ENCODE results near the gene APMAP. TPM values are rescaled to one million over a fixed set of nuclear protein-coding genes. Genes with fewer than 3 reads are reported as not detected.

The APMAP gene
- total and polyA plus RNA-seq, 2 of the 13 experiments (the other 11 are each of a cell fraction or from before 2014, with no cell fraction given): 168 to 214 TPM

DNA sequence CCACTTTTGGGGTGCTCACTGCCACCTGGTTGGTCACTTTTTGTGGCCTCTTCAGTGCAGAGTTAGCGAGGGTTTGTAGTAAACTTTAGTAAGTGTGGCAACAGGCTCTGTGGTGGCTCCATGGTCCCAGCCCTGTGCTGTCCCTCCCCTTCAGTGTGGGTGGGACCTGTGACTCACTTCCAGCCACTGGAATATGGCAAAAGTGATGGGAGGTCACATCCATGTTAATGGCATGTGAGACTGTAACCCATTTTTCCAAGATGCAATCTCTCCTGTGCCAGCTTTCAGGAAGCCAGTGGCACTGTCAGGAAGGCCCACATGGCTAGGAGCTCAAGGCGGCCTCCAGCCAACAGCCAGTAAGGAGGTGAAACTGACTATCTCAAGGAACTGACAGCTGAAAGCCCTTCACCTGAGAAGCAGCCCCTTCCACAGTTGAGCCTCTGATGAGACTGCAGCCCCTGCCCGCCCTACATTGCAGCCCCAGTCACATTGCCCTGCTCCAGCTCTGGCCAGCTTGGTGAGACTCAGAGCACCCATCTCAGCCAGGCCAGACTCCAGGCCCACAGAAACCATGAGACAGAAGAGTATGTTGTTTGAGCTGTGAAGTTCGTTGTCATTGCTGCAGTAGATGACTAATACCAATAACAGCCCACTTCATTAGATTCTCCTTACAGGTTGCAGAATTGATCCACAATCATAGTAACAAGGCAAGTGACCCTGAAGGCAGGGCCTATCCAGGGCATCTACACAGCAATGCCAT is 56.6 kb downstream of the APMAP start (continued):
- TF ChIP-seq, protein P1, sequence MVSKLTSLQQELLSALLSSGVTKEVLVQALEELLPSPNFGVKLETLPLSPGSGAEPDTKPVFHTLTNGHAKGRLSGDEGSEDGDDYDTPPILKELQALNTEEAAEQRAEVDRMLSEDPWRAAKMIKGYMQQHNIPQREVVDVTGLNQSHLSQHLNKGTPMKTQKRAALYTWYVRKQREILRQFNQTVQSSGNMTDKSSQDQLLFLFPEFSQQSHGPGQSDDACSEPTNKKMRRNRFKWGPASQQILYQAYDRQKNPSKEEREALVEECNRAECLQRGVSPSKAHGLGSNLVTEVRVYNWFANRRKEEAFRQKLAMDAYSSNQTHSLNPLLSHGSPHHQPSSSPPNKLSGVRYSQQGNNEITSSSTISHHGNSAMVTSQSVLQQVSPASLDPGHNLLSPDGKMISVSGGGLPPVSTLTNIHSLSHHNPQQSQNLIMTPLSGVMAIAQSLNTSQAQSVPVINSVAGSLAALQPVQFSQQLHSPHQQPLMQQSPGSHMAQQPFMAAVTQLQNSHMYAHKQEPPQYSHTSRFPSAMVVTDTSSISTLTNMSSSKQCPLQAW (CRISPR knock-in tag; IDR thresholded peaks at IDR 0.05): no peak
- TF ChIP-seq TAF1 (CRISPR knock-in tag; IDR thresholded peaks at IDR 0.05): no peak
- no peak for TF ChIP-seq ATRX (CRISPR knock-in tag; IDR thresholded peaks at IDR 0.05; ENCODE audit: borderline replicate concordance)
- TF ChIP-seq ZNF550 (CRISPR knock-in tag; IDR thresholded peaks at IDR 0.05; ENCODE audit: borderline replicate concordance): no peak
- TF ChIP-seq ZNF512 (CRISPR knock-in tag; IDR thresholded peaks at IDR 0.05): no peak
- TF ChIP-seq HOXD1 (CRISPR knock-in tag; IDR thresholded peaks at IDR 0.05): no peak
- TF ChIP-seq ZMAT5 (CRISPR knock-in tag; IDR thresholded peaks at IDR 0.05; ENCODE audit: borderline replicate concordance, low read depth): no peak

DNA sequence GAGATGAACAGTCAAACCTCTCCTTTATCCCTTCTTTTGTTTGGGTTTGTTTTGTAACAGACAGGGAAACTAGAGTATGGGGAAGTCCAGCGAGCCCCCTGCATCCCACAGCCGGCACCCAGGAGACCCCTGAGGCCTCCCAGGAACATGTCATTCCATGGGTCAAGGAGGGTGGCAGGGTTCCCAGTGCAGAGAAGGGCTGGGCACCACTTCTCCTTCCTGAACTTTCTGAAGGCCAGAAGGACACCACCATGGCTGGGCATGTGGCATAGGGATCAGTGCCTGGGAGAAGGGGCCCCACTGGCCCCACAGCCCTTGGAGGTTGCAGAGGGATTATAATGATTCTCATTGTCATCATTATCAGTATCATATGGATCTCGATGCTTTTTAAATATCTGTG is 57.4 kb downstream of the APMAP start:
- H2AFZ ChIP-seq (ENCODE audit: low read length): no peak overlapping the region
- DNase-seq (ENCODE audit: low spot score) (no peak), ATAC-seq (no peak), FAIRE-seq (no peak)
- H3K4me2 ChIP-seq (ENCODE audit: low read depth, low read length): no peak overlapping the region
- 0 out of 2 replicates have a peak, but pooled peaks cover 8% of the 10 kb centered on the region for H3K9me3 ChIP-seq (ENCODE audit: low read length)
- no TSS peak for BruUV-seq (replicated peaks)
- no peaks in the 10 kb centered on the region for H3K4me1 ChIP-seq (ENCODE audit: insufficient read depth, low read length)
- H3K27me3 ChIP-seq (ENCODE audit: control insufficient read depth in 1 of 2, insufficient read depth in 2 of 2, low read length in 2 of 2): peaks cover 0 to 2% of the 10 kb centered on the region in 2 experiments; a peak in 1 of 5 replicates
- ChIA-PET CTCF (ENCODE audit: low intra/inter-chr PET ratio, low total read pairs) (no interaction called here), POLR2A (no interaction called here)
- WGBS (ENCODE audit: low lambda C conversion rate): 0% methylated on average over 3 of the region's 3 CpGs
- no peak overlapping the region for H3K27ac ChIP-seq (ENCODE audit: extremely low read length, insufficient read depth, low read length)
- no peaks in the 10 kb centered on the region for H4K20me1 ChIP-seq (ENCODE audit: insufficient read depth, low read length)
- in situ Hi-C loops (cut with HindIII; ENCODE audit: extremely low pct_ligation_motif_present, low pct_unique_long_range_greater_than_20kb): no loop called here
- H3K4me3 ChIP-seq (replicated peaks in 1 of 3; ENCODE audit: insufficient read depth in 1 of 3, low read depth in 2 of 3, low read length in 3 of 3): no peak overlapping the region
- intact Hi-C loops (cut with micrococcal nuclease; ENCODE audit: unreplicated experiment): no loop called here
- H3K9ac ChIP-seq (ENCODE audit: insufficient read depth, low read depth, low read length): no peak overlapping the region
- no peaks in the 10 kb centered on the region for H3K79me2 ChIP-seq (ENCODE audit: insufficient read depth, low read length)
- no peaks in the 10 kb centered on the region for H3K36me3 ChIP-seq (replicated peaks in 1 of 2; ENCODE audit: control insufficient read depth in 1 of 2, insufficient read depth in 2 of 2, low read length in 2 of 2)
- TF ChIP-seq HDAC6 (IDR thresholded peaks at IDR 0.05; ENCODE audit: low read depth, low read length): no peak
- TF ChIP-seq RNF2 (conservative IDR thresholded peaks at IDR 0.05; ENCODE audit: low read depth): no peak
- no peak for TF ChIP-seq GRHL1 (CRISPR knock-in tag; conservative IDR thresholded peaks at IDR 0.05)
- no peak for TF ChIP-seq PHF20 (CRISPR knock-in tag; IDR thresholded peaks at IDR 0.05)
- no peak for TF ChIP-seq ZBTB7A (CRISPR knock-in tag; IDR thresholded peaks at IDR 0.05)
- no peak for TF ChIP-seq ZNF446 (CRISPR knock-in tag; IDR thresholded peaks at IDR 0.05)
- TF ChIP-seq, protein P2, sequence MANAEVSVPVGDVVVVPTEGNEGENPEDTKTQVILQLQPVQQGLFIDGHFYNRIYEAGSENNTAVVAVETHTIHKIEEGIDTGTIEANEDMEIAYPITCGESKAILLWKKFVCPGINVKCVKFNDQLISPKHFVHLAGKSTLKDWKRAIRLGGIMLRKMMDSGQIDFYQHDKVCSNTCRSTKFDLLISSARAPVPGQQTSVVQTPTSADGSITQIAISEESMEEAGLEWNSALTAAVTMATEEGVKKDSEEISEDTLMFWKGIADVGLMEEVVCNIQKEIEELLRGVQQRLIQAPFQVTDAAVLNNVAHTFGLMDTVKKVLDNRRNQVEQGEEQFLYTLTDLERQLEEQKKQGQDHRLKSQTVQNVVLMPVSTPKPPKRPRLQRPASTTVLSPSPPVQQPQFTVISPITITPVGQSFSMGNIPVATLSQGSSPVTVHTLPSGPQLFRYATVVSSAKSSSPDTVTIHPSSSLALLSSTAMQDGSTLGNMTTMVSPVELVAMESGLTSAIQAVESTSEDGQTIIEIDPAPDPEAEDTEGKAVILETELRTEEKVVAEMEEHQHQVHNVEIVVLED (CRISPR knock-in tag; IDR thresholded peaks at IDR 0.05; ENCODE audit: borderline replicate concordance): no peak
- no peak for TF ChIP-seq ZFP41 (CRISPR knock-in tag; IDR thresholded peaks at IDR 0.05; ENCODE audit: borderline replicate concordance)
- TF ChIP-seq FOXM1 (CRISPR knock-in tag; IDR thresholded peaks at IDR 0.05): no peak

All from HepG2 (cell line).